ENCODE results near the gene TXNDC2. TPM values are rescaled to one million over a fixed set of nuclear protein-coding genes. Genes with fewer than 3 reads are reported as not detected.
"Not testable (repeated sequence)": the region's sequence is repeated elsewhere in the genome, so short reads cannot be mapped to it uniquely, and the experiment has no call there.

Gene TXNDC2
- total and polyA plus RNA-seq, 2 donors = 0.08 TPM; not detected in 1

DNA sequence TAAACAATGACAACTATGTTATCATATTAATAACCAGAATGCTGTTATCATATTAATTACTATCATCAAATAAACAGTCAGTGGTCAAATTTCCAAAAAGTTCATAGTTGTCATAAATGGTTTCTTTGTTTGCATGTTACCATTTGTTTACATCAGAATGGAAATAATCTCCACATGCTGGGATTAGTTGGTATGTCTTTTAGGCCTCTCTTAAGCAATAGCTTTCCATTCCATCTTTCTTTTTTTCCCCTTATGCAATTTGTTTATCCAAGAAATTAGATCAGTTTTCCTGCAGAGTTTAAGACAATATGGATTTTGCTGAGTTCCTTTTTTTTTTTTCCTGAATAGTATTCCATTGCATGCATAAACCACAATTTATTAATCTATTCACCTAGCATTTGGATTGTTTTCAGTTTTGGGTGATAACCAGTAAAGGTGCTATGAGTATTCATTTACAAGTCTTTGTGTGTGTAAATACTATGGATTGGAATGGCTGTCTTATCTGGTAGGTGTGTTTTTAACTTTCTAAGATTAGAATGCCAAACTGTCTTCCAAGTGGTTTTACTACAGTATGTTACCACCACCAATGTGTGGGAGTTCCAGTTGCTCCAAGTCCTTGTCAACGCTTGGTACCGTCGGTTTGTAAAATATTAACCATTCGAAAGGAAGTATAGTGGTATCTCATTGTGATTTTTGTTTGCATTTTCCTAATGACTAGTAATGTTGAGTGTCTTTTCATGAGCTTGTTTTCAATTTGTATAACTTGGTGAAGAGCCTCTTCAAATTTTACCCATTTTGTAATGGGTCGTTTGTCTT lies 33.3 kb upstream of the TXNDC2 start:
- WGBS = 91% methylated on average over 5 of the region's 5 CpGs
- no peak overlapping the region for H3K4me3 ChIP-seq (ENCODE audit: low read depth, low read length)
- H3K27ac ChIP-seq (ENCODE audit: low read depth) = no peak overlapping the region
- peaks cover 2% of the 10 kb centered on the region for H3K4me1 ChIP-seq (ENCODE audit: insufficient read depth)
- H3K36me3 ChIP-seq (ENCODE audit: insufficient read depth) = no peaks in the 10 kb centered on the region
- no peak for DNase-seq (ENCODE audit: extremely low spot score)

DNA sequence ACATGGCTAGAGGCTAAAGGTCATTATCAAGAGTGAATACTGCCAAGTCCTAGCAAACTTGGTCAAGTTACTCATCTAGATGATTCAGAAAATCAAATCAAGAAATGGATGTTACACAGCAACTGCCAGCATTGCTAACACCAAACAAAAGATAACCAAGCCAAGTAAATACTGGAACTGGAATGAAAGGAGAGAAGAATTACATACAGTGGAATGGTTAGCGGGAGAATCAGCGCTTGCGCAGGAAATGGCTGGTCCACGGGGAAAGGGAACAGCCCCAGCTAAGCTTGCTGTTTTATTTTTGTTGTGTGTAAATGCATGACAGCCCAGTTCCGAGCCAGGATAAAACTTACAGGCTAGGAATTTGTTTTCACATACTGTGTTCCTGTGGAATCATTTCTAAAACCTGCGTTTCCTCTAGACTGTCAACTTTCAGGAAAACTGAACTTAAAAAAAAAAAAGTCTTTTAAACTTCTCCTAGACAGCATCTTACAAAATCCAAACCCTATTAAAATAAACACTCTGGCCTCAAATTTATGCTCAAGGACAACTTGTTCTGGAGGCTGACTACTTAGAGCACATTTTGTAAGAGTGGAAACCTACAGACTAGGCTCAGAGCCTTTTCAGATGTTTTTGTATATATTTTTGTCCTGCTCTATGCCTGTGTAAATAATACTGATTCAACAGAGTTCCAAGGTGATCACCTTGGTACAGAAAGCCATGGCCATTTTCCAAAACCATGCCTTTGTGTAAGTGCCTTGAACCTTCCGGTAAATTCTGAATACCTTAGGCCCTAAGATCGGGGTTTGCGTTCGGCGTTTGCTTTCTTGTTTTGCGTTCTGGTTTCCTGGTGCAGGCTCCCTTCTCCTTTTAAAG lies 30.7 kb upstream of the TXNDC2 start:
- no peak for DNase-seq (ENCODE audit: extremely low spot score)
- Histone ChIP-seq H3K4me3 (ENCODE audit: low read depth, low read length) (no peak overlapping the region), H3K4me1 (ENCODE audit: insufficient read depth) (peaks cover 2% of the 10 kb centered on the region), H3K36me3 (ENCODE audit: insufficient read depth) (no peaks in the 10 kb centered on the region), H3K27ac (ENCODE audit: low read depth) (peak overlapping the region; percentile 71)
- WGBS = 78% methylated on average over 12 of the region's 12 CpGs

DNA sequence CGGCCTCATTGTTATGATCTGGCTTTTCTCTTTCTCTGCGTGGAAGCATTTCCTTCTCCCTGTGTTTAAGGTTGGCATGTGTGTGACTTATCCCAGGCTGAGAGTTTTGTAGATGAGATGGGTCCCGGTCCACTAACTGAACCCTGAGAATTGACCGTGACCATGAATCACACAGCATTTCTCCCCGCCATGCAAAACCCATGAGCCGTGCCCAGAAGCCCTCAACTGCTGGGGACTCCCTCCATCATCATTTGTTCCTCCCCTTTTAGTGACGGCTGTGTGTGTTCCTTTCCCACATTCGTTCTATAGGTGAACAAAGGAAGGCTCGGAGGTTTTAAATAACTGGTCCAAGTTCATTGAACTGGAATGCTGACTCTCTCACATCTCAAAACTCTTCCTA lies 30.1 kb upstream of the TXNDC2 start:
- Histone ChIP-seq H3K4me3 (ENCODE audit: low read depth, low read length) (no peak overlapping the region), H3K4me1 (ENCODE audit: insufficient read depth) (peaks cover 2% of the 10 kb centered on the region), H3K36me3 (ENCODE audit: insufficient read depth) (no peaks in the 10 kb centered on the region), H3K27ac (ENCODE audit: low read depth) (peak overlapping the region; percentile 71)
- 87% methylated on average over 9 of the region's 9 CpGs for WGBS
- DNase-seq (ENCODE audit: extremely low spot score) = no peak

DNA sequence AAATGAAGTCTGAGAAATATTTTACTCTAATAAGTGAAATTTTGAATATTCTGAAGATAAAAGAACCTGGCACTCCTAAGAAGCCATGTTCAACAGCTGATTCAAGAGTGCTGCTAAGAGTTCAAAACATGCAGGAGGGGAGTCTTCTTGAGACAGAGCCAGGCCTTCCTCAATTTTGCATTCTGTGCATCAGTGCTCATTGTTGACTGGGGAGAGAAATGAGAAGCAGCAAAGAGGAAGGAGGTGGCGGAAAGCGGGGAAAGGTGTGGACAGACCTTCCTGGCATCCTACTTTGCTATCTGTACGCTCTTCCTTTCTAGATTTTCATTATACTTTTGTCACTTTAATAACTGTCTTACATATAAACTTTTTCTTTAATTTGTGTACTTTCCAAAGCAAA lies 29.7 kb upstream of the TXNDC2 start:
- 98% methylated on average over 3 of the region's 3 CpGs for WGBS
- H3K4me3 ChIP-seq (ENCODE audit: low read depth, low read length) = no peak overlapping the region
- H3K27ac ChIP-seq (ENCODE audit: low read depth) = no peak overlapping the region
- peaks cover 2% of the 10 kb centered on the region for H3K4me1 ChIP-seq (ENCODE audit: insufficient read depth)
- DNase-seq (ENCODE audit: extremely low spot score) = no peak
- H3K36me3 ChIP-seq (ENCODE audit: insufficient read depth) = no peaks in the 10 kb centered on the region

DNA sequence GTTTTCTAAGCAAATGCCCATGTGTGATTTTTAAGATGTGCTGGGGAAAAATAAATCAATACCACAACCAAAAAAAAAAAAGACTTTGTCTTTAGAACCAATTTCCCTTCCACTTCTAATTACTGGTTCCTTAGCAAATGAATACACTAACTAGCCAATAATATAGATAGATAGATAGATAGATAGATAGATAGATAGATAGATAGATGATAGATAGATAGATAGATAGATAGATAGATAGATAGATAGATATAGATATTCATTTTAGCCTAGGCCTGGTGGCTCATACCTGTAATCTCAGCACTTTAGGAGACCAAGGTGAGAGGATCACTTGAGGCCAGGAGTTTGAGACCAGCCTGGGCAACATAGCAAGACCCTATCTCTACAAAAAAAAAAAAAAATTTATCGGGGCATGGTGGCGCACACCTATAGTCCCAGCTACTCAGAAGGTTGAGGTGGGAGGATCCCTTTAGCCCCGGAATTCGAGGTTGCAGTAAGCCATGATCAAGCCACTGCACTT lies 28.2 kb upstream of the TXNDC2 start:
- not testable (repeated sequence) for H3K27ac ChIP-seq (ENCODE audit: low read depth); H3K36me3 ChIP-seq (ENCODE audit: insufficient read depth); H3K4me1 ChIP-seq (ENCODE audit: insufficient read depth); DNase-seq (ENCODE audit: extremely low spot score); H3K4me3 ChIP-seq (ENCODE audit: low read depth, low read length)
- WGBS = 97% methylated on average over 4 of the region's 4 CpGs

DNA sequence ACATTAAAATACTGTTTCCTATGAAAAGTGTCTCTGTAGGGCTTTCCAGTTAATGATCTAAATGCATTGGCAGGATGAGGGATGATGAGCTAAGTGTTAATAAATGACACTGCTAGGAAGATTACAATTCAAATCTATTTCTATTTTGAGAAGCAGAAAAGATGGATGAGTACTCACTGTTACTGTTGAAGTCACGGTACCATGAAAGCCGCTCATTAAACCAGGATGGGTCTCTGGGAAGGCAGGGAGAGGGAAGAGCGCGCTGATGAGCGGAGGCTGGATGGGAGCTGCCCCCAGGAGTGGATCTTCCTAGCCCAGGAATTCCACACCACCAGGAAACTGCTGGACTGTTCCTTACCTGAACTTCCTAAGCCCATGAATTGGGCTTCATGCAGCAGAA lies 27.1 kb upstream of the TXNDC2 start:
- peaks cover 2% of the 10 kb centered on the region for H3K4me1 ChIP-seq (ENCODE audit: insufficient read depth)
- H3K27ac ChIP-seq (ENCODE audit: low read depth) = no peak overlapping the region
- WGBS = 98% methylated on average over 5 of the region's 5 CpGs
- H3K36me3 ChIP-seq (ENCODE audit: insufficient read depth) = no peaks in the 10 kb centered on the region
- no peak overlapping the region for H3K4me3 ChIP-seq (ENCODE audit: low read depth, low read length)
- DNase-seq (ENCODE audit: extremely low spot score) = no peak

DNA sequence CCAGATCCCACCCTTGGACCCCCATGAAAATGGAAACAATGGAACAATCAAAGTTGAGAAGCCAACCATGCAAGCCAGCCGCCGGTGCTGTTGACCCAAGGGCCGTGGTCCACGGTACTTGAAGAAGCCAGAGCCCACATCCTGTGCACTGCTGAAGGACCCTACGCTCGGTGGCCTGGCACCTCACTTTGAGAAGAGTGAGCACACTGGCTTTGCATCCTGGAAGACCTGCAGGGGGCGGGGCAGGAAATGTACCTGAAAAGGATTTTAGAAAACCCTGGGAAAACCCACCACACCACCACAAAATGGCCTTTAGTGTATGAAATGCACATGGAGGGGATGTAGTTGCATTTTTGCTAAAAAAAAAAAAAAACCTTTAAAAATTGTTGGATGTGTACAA lies 26.5 kb upstream of the TXNDC2 start:
- no peaks in the 10 kb centered on the region for H3K36me3 ChIP-seq (ENCODE audit: insufficient read depth)
- H3K4me3 ChIP-seq (ENCODE audit: low read depth, low read length) = no peak overlapping the region
- H3K4me1 ChIP-seq (ENCODE audit: insufficient read depth) = peaks cover 2% of the 10 kb centered on the region
- no peak for DNase-seq (ENCODE audit: extremely low spot score)
- WGBS = 95% methylated on average over 7 of the region's 7 CpGs
- no peak overlapping the region for H3K27ac ChIP-seq (ENCODE audit: low read depth)

DNA sequence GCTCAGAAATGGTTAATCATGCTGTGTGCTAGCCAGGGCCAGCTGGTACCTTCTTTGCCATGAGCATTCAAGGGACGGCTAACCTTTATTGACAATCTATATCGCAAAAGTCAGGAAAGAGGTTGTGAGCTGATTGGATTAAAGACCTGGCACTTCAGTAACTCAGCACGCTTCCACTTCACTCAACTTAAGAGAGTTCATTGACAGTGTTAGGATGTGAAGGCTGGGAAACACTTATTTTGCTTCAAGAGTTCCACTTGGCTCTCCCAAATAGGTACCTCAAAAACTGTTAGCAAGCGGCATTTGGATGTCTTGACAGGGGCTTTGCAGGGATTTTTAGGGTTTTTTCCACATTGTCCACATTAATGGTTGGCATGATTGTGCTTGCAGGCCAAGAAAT lies 25.1 kb upstream of the TXNDC2 start:
- WGBS = 50% methylated on average over 4 of the region's 4 CpGs
- no peak for DNase-seq (ENCODE audit: extremely low spot score)
- H3K4me1 ChIP-seq (ENCODE audit: insufficient read depth) = peaks cover under 1% of the 10 kb centered on the region

DNA sequence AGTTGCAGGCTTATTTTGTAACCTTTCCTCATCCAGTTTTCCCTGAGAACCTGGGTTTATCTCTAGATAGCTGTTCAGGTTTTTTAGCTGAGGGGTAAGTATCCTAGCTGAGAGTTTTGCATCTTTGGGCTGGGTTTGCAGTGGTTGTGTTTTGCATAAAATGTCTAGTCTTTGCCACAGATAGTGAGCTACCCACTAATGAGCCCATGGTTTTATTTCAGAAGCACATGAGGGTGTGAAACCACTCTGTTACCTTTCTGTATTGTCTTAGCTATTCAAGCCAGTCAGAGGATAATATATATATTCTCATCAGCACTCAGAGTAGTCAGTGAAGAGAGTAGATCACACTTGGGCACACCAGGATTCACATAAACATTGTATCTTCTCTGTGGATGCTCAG lies 24.6 kb upstream of the TXNDC2 start:
- no peak overlapping the region for H3K27ac ChIP-seq (ENCODE audit: low read depth)
- DNase-seq (ENCODE audit: extremely low spot score) = no peak
- no peak overlapping the region for H3K4me3 ChIP-seq (ENCODE audit: low read depth, low read length)
- H3K36me3 ChIP-seq (ENCODE audit: insufficient read depth) = no peaks in the 10 kb centered on the region
- H3K4me1 ChIP-seq (ENCODE audit: insufficient read depth) = no peaks in the 10 kb centered on the region

More for the DNA sequence above, 25.1 kb upstream of the TXNDC2 start:
- H3K36me3 ChIP-seq (ENCODE audit: insufficient read depth) = no peaks in the 10 kb centered on the region
- no peak overlapping the region for H3K4me3 ChIP-seq (ENCODE audit: low read depth, low read length)
- no peak overlapping the region for H3K27ac ChIP-seq (ENCODE audit: low read depth)

DNA sequence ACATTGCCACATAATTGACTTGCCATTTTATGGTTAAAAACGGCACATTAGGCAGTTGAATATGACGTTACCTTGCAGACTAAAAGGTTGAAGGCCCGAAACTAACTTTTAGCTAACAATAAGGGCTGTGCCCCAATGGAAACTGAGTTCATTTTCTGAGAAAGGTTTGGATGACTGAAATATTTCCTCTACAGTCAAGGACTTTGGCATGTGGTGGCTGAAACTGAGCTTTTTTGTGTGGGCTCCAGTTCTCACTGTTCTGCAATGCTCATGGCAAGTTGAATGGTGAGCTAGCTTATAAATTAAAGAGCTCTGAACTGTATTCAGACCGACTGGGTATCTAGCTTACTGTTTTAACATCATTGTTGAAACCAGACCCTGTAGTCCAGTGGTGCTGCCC lies 23.8 kb upstream of the TXNDC2 start:
- Histone ChIP-seq H3K36me3 (ENCODE audit: insufficient read depth) (no peaks in the 10 kb centered on the region), H3K4me3 (ENCODE audit: low read depth, low read length) (no peak overlapping the region), H3K27ac (ENCODE audit: low read depth) (no peak overlapping the region), H3K4me1 (ENCODE audit: insufficient read depth) (no peaks in the 10 kb centered on the region)
- 86% methylated on average over 4 of the region's 4 CpGs for WGBS
- DNase-seq (ENCODE audit: extremely low spot score) = no peak

DNA sequence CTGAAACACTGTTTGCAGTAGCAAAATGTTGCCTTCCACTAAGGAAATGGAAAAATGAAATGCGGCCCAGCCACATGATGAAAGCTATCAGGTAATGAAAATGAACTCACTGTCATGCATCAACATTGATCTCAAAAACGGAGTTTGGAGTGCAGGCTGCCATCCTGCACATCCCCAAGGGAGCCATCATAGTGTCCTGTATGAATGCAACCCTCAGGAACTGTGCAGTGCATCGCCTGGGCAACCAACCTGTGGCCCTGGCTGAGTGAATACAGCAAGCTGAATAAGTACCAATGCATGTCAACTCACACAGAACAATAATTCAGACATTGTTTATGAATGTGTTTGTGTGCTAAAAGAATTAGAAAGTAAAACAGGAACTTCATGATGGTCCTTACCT lies 23.1 kb upstream of the TXNDC2 start:
- DNase-seq (ENCODE audit: extremely low spot score) = no peak
- Histone ChIP-seq H3K27ac (ENCODE audit: low read depth) (no peak overlapping the region), H3K4me1 (ENCODE audit: insufficient read depth) (no peaks in the 10 kb centered on the region), H3K4me3 (ENCODE audit: low read depth, low read length) (no peak overlapping the region), H3K36me3 (ENCODE audit: insufficient read depth) (no peaks in the 10 kb centered on the region)
- WGBS = 63% methylated on average over 3 of the region's 3 CpGs

DNA sequence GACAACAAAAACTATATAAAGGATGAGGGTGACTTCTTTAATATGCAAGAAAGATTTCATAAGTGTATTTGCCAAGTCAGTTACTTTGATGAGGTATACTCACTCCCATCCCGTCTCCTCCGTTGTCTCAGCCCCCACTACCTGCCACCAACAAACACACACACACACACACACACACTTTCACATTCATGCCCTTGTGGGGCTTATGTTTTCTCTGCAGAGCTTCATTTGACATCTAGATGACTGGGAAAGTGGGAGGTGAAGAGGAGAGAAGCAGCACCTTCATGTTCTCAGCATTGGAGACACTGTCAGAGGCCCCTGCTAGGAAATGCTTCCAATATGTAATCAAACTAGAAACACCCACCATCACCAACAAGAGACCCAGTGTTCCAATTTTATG lies 22.5 kb upstream of the TXNDC2 start:
- H3K27ac ChIP-seq (ENCODE audit: low read depth) = no peak overlapping the region
- WGBS = 83% methylated on average over 2 of the region's 2 CpGs

DNA sequence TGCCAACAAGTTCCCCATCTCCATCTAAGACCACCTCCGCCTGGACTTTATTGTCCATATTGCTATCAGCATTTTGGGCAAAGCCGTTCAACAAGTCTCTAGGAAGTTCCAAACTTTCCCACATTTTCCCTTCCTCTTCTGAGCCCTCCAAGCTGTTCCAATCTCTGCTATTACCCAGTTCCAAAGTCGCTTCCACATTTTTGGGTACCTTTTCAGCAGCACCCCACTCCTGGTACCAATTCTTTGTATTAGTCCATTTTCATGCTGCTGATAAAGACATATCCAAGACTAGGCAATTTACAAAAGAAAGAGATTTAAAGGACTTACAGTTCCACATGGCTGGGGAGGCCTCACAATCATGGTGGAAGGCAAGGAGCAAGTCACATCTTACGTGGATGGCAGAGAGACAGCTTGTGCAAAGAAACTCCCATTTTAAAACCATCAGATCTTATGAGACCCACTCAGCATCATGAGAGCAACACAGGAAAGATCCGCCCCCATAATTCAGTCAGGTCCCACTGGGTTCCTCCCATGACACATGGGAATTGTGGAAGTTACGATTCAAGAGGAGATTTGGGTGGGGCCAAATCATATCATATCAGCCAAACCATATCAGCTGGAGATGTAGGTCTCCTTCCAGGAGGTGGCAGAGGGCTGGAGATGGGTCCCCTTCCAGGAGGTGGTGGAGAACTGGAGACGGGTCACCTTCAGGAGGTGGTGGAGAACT lies 19.8 kb upstream of the TXNDC2 start:
- 97% methylated on average over 7 of the region's 7 CpGs for WGBS
- H3K4me1 ChIP-seq (ENCODE audit: insufficient read depth) = no peaks in the 10 kb centered on the region
- no peaks in the 10 kb centered on the region for H3K36me3 ChIP-seq (ENCODE audit: insufficient read depth)
- H3K4me3 ChIP-seq (ENCODE audit: low read depth, low read length) = no peak overlapping the region
- H3K27ac ChIP-seq (ENCODE audit: low read depth) = no peak overlapping the region
- no peak for DNase-seq (ENCODE audit: extremely low spot score)

More for the DNA sequence above, 22.5 kb upstream of the TXNDC2 start:
- H3K4me3 ChIP-seq (ENCODE audit: low read depth, low read length) = no peak overlapping the region
- DNase-seq (ENCODE audit: extremely low spot score) = no peak
- no peaks in the 10 kb centered on the region for H3K4me1 ChIP-seq (ENCODE audit: insufficient read depth)
- H3K36me3 ChIP-seq (ENCODE audit: insufficient read depth) = no peaks in the 10 kb centered on the region

Data from urinary bladder (tissue), 4 donors.